GM21717 (cell line): ENCODE results near the gene GLRA2.

Source experiments
- ATAC-seq: cut with Tn5 transposase; IDR thresholded peaks from one replicate; pipeline ENCODE4 v1.9.1; 2021; ENCODE audit warnings: mild to moderate bottlenecking, moderate library complexity; ENCODE audit not compliant: unreplicated experiment

Gene GLRA2

DNA sequence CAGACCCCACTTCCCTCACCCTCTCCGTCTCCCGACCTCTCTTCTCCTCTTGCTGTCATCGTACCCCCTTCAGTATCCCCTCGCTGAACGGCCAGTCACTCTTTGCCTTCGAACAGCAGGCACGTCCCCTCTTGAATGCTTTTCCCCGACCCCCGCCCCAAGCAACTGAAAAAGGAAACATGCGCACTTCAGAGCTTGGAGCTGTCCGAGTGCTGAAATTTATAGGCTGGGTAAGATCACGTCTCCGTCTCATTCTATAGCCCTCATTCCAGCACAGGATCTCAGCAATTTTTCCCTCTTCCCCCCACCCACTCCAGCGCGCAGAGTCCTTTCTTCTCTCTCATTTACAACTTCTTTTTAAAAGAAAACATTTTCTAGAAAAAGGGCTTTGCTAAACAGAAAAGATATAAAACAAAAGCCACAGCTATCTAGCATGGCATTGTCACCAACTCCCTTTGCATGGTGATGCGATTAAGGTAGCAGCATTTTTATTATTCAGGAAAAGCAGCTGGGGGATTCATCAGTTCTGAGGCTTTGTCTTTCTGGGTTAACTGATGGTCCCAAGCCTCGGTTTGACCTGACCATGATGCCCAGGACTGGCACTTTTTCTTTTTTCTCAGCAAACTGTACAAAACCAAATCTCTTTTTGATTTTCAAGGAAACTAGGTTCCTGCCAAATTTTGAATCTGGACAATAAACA lies at the start of gene GLRA2:
Gene GLRA2 (plus strand): TSS at position 247 of the 700 bp plus-strand sequence. CDS start 522 bp downstream, outside the sequence.
- ATAC-seq = no peak

DNA sequence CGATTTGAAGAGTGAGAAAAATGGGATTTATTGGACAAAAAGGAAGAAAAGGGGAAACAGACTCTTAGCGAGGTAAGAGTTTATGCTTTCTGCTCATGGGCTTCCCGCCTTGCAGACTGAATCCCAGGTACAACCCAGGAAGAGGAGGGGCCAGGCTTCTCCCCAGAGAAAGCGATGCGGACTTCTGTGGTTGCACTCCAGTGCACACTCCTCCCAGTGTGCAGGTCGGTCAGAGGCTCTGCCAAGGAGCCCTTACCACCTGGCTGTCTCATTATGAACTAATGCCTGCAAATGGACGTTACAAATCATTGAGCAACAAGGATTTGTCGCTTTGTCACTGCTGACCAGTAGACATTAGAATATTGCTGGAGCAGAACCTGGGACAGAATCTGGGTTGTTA lies 39.9 kb upstream of the GLRA2 start:
- no peak for ATAC-seq

DNA sequence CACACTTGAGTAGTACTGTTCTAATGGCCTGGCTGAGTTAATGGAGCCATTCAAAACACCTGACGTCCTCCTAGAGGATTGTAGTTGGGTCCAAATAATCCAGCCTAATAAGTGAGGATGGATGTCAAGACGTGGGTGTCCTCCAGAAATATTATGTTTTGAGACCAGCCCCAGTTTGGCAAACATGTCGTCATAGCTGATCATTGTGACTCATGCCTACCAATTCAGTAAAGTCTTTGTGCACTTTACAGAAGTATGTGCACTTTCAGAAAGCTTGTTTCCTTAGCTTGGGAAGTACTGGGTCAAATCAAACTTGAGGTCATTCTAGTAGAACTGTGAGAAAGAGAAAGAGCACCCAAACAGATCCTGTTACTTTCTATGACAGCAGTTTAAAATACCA lies 37.6 kb upstream of the GLRA2 start:
- ATAC-seq = no peak

DNA sequence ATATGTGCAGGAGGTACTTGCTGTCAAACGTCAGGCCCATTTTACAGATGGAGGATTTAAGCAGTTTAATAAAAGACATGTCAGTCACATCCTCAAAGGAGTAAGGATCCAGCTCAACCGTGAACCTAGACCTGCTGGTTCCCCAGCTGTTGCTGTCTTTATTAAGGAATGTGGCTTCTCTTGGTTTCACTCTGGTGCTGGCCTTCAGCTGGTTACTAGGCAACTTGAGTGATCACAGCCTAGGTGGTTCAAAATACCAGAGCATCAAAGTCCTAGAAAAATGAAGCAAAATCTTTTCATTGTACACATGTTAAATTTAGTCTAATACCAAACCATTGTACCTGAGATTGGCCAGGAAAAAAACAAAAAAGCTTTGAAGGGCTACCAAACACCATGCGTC lies 32.7 kb upstream of the GLRA2 start:
- ATAC-seq = no peak

DNA sequence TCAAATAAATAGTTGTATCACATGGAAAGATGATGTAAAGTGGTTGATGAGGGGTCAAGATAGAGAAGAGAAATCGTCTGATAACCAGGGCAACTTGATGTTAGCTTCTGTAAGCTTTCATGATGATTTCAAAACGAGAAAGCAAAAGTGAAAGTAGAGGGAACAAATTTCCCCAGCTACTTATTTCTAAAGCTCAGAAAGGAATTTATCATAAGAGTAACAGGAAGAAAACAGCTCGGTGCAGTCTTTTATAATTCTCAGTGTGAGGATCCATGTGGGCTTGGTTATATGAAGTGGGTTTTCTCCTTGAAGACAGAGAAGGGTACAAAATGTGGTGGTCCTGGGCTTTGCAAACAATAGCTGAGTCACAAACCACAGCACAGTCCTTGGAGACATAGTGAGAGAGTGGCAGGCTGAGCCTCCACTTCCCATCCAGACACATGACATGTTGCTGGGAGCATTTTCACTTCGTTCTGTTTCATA lies 32.1 kb upstream of the GLRA2 start:
- peak; percentile 83 for ATAC-seq

DNA sequence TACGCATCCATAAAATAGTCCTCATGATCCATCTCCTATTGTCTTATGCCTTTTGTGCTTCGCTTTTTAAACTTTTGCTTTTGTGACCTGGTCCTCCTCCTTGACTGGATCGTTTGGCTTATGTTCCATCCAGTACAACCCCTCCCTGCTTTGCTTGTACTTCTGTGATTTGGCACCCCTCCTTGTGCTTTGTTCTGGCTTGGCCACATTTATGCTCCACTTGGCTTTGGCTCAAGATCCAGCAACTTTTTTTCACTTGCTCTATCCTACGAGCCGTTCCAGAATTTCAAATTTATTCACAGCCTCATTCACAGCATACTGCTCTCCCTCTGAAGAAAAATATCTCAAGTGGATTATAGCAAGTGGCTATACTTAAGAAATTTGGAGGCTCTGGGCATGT lies 28.0 kb upstream of the GLRA2 start:
- no peak for ATAC-seq

DNA sequence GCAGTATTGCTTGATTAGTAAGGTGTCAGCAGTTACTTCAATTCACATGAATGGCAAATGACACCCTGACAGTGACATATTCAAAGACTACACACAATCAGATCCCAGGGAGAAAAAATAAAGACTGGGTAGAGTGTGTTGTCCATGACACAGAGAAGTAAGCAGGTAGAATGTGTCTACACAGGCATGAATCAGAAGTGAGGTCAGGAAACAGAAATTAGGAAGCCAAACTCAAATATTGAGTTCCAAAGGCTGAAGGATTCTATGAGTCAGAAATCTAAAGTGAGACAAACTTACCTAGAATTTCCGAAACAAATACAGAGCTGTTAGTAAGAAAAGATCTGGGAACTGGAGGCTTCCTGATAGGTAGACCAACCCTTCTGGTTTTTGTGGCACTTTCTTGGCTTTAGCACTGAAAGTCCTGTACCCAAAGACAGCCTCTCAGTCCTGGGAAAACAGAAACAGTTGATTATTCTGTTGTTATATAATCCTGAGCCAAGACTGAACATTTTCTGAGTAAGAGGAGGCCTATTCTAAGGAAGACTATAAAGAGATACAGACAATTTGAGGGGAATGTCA lies 24.3 kb upstream of the GLRA2 start:
- ATAC-seq = no peak

DNA sequence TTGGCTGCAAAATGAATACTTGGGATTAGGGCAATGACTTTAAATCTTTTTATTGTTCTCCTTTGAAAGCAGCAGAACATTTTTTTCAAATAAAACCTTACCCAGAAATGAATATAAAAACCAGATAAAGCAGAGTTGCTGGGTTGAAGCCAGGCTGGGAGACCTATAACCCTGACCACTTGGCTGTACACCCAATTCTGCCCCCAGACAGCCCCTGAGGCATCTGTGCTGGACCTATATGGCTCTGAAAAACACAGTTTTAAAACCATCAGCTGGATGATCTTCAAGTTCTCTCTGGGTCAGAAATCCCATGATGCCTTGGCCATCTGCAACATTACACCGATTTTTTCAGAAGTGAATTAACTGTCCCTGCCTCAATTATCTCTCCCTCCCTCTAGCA lies 23.7 kb upstream of the GLRA2 start:
- ATAC-seq = no peak

DNA sequence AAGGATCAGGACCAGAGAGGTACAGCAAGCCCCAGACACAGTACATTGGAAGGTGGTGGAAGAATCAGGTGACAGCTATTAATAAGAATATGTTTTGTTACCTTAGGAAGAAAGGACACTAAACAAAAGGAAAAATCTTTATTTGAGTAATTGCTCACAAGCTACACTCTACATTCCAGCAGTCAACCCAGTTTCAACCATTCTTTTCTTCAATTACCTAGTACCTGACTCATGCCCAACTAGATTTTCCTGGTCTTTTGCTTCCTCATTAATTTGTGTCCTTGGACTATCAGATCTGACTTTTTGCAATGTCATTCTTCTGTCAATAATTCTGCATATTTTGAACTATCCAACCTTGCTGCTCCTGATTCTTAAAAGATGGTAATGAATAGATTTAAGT lies 22.5 kb upstream of the GLRA2 start:
- ATAC-seq = no peak

DNA sequence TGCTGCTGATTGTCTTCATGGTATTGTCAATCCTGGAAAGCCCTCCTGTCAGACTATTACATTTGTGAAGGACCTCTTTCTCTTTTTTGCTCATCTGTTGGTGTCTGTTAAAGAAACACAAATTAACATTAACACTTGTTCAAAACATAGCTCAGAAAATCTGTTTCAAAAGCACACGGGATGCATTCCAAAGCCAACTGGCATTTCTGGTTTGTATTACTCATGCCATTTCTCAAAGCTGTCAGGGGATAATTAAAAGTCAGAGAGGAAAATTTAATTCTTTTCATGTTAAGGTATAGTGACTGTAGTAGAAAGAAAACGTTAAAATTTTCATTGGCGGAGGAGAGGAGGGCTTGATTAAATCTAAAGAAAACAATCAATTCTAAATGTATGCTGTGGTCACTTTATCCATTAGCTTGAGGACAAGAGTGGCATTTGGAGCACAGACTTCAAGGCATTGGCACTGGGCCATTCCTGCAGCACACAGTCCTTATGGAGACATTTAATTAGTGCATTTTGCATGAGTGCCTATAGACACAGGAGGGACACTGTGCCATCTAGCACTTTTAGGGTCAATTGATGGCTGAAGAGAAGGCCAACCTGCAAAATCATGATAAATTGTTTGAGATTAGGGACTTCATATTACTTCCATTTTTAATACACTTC lies 21.2 kb upstream of the GLRA2 start:
- no peak for ATAC-seq

DNA sequence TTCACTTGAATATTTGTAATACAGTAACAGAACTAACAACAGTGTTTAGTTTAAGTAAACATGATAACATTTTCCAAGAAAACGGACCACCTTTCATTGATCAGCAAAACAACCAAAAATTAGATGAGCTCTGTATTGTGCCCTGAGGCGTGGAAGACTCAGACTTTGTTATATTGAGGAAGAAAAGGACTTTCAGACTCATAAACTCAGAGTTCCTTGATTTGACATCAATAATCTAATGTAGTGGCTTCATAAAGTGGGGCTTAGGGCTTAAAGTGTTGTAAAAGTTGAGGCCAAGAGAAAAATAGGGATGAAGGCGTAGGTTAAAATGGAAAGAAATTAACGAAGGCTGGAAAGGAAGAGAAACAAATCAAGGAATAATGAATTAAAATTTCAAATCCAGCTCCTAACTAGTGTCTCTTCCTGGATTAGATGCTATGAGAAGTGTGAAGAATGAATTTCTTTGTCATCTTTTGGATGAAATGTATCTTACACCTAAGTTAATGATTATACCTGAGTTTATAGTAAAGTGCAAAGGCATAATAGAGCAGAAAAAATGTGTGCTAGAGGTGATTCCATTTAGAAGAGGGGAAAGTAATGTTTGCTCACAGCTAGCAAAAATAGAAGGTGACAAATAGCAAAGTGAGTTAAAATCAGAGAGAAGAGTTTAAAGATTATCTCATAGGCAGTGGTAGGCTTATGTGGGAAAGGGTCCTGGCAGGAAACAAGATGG lies 19.8 kb upstream of the GLRA2 start:
- no peak for ATAC-seq

DNA sequence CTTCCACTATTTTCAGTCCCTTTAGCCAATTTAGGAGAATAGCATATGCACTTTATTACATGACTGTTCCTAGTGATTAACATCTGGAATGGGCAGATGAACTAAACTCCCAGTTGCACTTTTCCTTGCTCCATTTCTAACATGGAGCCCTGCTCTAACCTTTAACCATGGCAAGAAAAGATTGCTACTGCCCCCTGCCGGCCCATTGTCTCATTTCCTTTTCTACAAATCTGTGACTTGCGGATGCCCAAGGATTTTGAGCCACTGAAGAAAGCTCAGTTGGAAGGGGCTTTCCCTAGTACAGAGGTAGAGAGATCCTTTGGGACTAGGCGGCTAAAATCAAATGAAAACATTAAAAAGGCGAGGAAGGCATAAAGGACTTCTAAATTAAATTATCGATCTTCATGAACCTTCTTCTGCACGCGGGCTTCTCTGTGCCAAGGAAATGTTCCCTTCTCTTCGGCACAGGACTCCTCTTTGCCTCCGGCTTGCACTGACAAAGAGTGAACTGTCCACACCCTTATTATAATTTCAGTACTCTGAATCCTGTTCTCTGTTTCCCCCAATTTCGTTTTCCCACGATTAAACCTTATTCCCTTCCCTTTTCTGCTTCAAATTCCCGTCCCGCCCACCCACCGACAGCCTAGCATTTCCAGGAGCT lies 577 bp upstream of the GLRA2 start:
- ATAC-seq = peak; percentile 83

DNA sequence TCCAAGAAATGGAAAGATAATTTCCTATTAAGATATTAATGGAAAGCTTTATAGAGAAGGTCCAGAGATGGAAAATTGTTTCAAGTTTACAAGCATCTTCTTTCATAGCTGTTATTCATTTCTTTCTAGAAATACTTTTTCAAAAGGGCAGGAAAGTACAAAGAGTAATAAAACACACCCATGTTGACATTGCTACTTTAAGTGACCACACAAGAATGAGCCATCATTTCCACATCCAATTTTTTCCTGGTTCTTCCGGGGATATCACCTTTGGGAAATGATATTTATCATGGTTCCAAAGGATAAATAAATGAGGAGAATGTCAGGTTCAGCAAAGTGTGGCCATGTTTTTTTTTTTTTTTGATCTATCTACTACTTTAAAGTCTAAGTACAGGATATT lies 4.5 kb downstream of the GLRA2 start:
- no peak for ATAC-seq

DNA sequence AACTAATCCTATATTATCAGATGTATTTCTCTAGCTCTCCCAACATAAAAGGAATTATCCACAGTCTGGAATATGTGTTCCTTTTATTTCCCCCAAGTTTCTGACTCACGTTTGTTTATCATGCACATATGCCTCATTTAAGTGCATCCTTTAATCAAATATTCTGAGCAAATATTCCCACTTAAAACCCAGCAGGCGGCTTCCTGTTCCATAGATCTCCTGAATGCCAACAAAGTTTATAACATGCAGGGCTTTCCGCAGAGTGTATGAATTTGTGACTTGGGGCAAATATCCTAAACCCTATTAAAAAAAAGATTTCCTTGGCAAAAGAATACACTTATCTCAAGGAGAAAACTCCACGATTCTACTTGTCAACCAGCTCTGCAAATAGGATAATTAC lies 16.9 kb downstream of the GLRA2 start:
- ATAC-seq = no peak

DNA sequence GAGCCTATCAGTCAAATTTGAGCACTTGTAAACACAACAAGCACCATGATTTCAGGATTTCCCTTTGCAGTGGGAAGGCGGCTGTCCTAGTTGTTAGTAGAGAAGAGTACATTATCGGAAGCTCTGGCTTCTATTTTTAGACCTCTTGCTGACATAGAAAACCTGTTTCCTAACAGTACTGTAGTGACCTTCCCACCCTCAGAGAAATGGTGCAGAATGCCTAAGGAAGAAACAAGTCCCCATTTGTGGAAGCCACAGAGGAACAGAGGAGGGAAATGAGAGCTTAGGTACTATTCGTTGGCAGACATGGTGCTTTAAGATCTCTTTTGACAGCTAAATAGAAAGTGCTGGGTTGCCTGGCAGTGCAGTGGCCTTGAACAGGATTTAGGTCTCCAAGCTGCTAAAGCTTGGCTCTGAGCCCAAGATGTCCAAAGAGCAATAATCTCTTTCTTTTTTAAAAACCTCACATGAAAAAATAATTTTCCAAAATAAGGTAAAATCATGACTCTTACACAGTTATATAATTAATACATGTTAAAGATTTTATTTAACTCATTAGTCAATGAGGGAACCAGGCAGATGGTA lies 24.9 kb downstream of the GLRA2 start:
- no peak for ATAC-seq

DNA sequence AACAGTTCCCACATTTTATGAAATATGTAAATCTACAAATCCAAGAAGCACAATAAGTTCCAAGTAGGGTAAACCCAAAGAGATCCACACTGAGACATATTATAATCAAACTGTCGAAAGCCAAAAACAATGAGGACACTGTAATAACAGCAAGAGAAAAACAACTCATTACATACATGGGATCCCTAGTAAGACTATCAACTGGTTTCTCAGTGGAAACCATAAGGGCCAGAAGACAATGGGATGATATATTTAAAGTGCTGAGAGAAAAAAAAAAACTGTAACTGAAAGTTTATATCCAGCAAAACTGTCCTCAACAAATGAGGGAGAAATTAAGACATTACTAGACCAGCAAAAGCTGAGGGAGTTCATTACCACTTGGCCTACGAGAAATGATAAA lies 34.7 kb downstream of the GLRA2 start:
- no peak for ATAC-seq

DNA sequence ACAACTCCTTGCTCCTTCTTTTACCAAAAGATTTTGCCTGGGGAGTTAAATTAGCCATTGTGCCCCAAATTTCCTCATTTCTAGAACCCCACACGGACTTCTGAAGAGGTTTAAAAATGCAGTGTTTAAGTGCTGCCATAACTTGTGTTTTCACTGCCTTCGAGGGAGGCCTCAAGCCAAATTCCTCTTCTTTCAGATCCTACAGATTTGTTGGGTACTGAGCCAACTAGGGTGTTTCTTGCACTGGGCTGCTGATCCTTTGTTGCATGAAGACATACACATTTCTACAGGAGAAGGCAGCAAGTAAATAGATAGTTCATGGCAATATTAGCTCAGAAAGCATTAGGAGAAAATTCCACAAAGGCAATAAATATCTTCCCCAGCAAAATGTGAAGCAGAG lies 43.8 kb downstream of the GLRA2 start:
- no peak for ATAC-seq

DNA sequence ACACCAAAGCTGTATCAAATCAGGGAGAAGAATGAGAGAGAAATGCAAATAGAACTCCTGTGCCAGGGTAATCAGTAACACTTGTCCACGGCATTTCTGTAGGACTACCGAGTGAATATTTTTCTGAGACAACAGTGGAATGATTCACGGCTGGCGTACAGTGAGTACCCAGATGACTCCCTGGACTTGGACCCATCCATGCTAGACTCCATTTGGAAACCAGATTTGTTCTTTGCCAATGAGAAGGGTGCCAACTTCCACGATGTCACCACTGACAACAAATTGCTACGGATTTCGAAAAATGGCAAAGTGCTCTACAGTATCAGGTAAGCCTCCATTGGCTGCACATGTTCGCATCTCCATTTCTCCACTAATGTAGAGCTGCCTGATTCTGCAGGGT lies 51.7 kb downstream of the GLRA2 start:
- ATAC-seq = no peak

DNA sequence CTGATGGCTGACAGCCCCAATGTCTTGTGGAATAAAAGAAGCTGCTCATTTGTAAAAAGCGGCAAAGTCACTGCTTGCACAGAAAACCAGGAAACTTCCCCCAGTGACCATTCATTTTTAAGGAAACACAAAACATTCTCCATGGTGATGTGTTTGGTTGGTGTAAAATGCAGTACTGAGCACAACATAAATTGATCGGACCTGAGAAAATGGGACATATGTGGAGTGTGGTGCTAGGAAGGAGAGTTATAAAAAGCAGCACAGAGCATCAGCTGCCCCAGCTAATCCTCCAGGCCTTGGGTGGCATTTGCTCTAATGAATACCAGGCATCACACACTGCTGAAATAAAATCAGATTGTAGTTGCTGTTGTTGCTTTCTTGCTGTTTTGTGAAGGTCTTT lies 55.2 kb downstream of the GLRA2 start:
- no peak for ATAC-seq

DNA sequence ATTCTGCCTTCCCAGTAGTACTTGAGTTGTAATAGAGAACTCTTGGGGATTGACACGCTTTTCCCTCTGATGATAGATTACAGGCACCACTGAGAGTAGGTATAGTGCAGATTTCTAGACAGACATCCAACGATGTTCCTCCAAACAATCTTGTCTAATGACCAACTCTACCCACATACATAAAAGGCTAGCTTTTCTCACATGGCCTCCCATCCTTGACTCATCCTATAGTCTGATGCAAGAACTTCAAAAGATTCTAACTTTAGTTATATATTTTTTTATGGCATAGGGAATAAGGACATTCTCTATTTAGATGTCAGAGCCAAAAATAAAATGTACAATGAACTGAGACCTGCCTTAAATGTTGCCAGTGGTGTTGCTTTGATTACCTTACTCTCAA lies 60.9 kb downstream of the GLRA2 start:
- ATAC-seq = no peak
